Activated T-helper 2 cell treated with anti-CD3 and anti-CD28 coated beads, Interferon-gamma antibody, Interleukin-2, Interleukin-4, amounts not matched to agents 10 μg/mL and 5 μg/mL and 100 μg/mL, durations not matched to agents 14 hours and 24 hours and 36 hours (primary cell): ENCODE data around the gene RNF157. TPM values are rescaled to one million over a fixed set of nuclear protein-coding genes. Genes with fewer than 3 reads are reported as not detected.
"Not testable (repeated sequence)": the region's sequence is repeated elsewhere in the genome, so short reads cannot be mapped to it uniquely, and the experiment has no call there.

Experiments
- DNase-seq: peaks from one replicate; pipeline ENCODE4 v3.0.0; 2021; ENCODE audit warnings: low spot score
- H3K27ac Mint-ChIP-seq: one replicate; pipeline ENCODE4 v1.8.0; 2021; ENCODE audit warnings: mixed read lengths
- H3K27me3 Mint-ChIP-seq: one replicate; pipeline ENCODE4 v1.8.0; 2021; ENCODE audit warnings: low read depth, mixed read lengths
- H3K36me3 Mint-ChIP-seq: one replicate; pipeline ENCODE4 v1.8.0; 2021; ENCODE audit warnings: low read depth, mixed read lengths
- H3K4me1 Mint-ChIP-seq: one replicate; pipeline ENCODE4 v1.8.0; 2021; ENCODE audit warnings: low read depth, mixed read lengths
- H3K4me3 Mint-ChIP-seq: one replicate; pipeline ENCODE4 v1.8.0; 2021; ENCODE audit warnings: low read depth, mild to moderate bottlenecking, moderate library complexity, mixed read lengths
- H3K9me3 Mint-ChIP-seq: one replicate; pipeline ENCODE4 v1.8.0; 2021; ENCODE audit warnings: mixed read lengths
- intact Hi-C: fragments of 100-400 bp; cut with micrococcal nuclease; formaldehyde crosslinking; loops from one replicate; pipeline ENCODE4 v1.15.1; 2023
- total RNA-seq: library from RNA; stranded (reverse); gene quantifications from 2 replicates; pipeline ENCODE4 v1.2.3, GENCODE V29; 2022

Gene RNF157
- total RNA-seq, 1 donor from 2014 or later, result 34.3 TPM

DNA sequence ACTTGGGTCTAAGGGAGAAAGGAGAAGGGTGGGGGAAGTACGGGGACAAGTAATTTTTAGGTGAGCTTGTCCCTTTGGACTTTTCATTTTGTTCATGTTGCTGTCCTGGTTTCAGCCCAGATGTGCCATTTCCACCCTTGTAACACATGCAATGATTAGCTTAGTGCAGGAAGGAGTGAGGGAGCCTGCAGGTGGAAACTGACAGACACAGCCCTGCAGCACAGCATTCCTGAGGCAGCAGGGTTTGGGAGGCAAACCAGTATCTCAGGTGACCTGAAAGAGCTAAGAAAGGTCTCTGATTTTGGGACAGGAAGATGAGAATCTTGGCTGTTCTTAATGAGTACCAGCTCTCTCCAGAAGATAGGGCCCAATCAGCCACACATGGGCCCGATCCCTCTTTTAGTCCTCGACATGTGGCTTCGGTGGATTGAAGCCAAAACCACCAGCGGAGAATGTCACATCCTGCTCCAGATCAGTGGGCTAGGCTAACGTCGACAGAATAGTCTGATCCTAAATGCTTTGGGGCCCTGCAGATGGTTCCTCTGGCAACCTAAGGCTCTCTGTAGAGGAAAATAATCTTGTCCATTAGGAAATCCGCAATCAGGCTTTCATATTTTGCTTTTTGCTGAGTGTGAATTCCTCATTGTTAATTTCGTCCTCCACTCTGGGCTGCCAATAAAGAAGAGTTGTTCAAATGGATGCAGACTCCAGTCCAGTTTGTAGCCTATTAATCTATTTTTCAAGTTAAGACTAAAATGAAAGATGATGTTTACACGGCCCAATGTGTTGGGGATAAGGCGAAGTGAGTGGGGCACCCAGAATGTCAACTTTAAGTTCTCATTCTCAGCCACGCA lies 3.8 kb upstream of the RNF157 start:
- Mint-ChIP-seq H3K4me1 (peaks cover 63% of the 10 kb centered on the region), H3K27ac (no peak overlapping the region), H3K9me3 (no peaks in the 10 kb centered on the region), H3K27me3 (peaks cover 2% of the 10 kb centered on the region), H3K36me3 (no peaks in the 10 kb centered on the region), H3K4me3 (no peak overlapping the region)
- intact Hi-C loops, result no loop called here
- no peak for DNase-seq

DNA sequence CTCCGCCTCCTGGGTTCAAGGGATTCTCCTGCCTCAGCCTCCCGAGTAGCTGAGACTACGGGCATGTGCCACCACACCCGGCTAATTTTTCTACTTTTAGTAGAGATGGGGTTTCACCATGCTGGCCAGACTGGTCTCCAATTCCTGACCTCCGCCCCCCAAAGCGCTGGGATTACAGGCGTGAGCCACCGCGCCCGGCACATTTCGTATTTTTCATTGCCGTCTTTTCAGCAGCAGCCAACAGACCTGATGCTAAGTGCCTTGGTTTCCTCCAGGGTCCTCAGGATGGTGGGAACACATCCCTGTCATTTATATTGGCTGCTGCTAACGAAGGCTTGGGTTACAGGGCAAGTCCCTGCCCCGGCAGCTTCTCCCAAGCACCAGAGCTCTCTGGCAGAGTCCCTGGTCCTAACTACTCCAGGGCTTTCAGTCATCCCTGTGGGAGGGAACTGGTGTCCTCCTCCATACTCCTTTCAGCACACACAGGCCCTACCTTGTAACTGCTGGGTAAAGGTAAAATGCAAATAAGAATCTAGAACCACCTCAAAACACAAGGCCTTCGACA lies 1.5 kb upstream of the RNF157 start:
- intact Hi-C loops, result no loop called here
- H3K27me3 Mint-ChIP-seq, result peaks cover 2% of the 10 kb centered on the region
- H3K9me3 Mint-ChIP-seq, result no peaks in the 10 kb centered on the region
- peaks cover 62% of the 10 kb centered on the region for H3K4me1 Mint-ChIP-seq
- H3K27ac Mint-ChIP-seq, result peak overlapping the region; percentile 83
- peak overlapping the region; percentile 83 for H3K4me3 Mint-ChIP-seq
- no peak for DNase-seq
- H3K36me3 Mint-ChIP-seq, result peaks cover 15% of the 10 kb centered on the region

DNA sequence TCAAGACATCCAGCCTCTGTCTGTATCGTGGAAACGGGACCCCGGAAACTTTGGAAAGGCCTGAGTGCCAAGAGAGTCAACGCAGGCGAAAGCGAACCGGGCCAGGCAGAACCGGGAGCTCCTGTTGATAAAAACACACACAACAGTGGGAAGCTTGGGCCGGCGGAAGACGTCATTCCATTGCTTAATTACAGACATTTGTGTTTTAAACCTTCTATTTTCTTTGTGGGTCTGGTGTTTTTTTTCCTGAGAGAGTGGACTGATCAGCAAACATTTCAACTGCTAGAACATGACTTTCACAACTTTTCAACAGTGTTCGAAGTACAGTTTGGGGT lies 878 bp upstream of the RNF157 start:
- H3K9me3 Mint-ChIP-seq, result no peaks in the 10 kb centered on the region
- no peak for DNase-seq
- H3K27ac Mint-ChIP-seq, result peak overlapping the region; percentile 83
- H3K27me3 Mint-ChIP-seq, result peaks cover 2% of the 10 kb centered on the region
- peak overlapping the region; percentile 83 for H3K4me3 Mint-ChIP-seq
- intact Hi-C loops, result no loop called here
- H3K36me3 Mint-ChIP-seq, result peaks cover 18% of the 10 kb centered on the region
- peaks cover 56% of the 10 kb centered on the region for H3K4me1 Mint-ChIP-seq

DNA sequence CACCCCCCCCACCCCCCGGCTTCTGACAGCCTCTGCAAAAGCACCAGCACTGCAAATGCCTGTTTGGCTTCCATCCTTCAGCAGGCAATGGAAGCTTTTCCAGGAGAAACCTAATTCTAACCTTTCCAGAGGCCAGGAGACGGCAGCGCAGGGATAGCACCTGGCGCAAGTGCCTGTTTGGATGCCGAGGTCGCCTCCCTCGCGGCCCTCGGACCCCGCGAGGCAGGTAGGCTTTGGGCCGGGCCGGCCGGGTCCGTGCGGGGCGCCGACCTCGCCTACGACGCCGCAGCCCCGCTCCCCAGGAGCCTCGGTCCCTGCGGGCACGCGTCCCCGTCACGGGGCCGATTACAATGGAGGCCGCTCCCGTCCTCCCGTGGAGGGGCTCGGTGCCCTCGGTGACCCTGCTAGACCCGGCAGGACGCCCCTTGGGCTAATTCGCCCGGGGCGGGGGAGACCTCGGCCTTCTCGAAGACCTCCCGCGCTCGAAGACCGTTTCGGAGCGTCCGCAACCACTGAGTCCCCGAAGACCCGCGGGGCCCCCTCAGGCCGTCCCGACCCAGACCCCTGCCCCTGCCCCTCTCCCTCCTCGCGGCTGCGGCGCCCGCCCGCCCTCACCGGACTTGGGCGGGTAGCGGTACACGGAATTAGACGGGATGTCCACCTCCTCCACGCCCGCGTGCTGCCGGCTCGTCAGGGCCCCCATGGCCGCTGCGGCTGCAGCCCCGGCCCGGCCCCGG lies 587 bp downstream of the RNF157 start:
- Mint-ChIP-seq H3K27ac (peak overlapping the region; percentile 12), H3K36me3 (peaks cover 18% of the 10 kb centered on the region), H3K4me1 (peaks cover 47% of the 10 kb centered on the region), H3K27me3 (peaks cover 2% of the 10 kb centered on the region), H3K4me3 (peak overlapping the region; percentile 80), H3K9me3 (no peaks in the 10 kb centered on the region)
- intact Hi-C loops, result no loop called here
- no peak for DNase-seq

DNA sequence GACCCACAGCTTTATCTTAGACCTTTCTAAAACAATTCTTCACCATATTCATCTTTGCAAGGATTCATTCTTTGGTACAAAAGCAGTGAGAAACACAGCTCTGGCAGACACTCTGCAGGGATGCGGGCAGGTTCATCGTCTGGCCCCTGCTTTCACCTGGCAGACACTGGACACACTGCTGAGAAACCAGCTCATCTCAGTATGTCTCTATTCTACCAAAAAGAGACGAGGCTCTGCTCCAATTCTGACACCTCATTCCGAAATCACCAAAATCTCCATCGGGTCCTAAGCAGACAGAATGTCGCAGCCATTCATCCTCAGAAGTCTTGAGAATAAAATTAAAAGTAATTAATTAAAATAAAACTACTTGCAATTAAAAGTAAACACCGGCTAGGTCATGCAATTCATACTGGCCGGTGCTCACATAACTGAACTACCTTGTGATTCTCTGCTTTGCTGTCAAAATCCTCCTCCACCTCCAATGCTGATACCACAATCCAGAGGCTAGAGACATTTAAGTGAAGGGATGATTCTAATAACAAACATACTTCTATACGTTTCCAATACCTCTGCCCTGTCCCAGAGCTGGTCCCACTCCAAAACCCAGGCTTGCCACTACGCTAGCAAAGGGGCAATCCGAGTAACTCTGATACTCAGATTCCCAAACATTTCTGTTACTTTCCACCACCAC lies 1.3 kb downstream of the RNF157 start:
- intact Hi-C loops, result no loop called here
- H3K27ac Mint-ChIP-seq, result peak overlapping the region; percentile 66

DNA sequence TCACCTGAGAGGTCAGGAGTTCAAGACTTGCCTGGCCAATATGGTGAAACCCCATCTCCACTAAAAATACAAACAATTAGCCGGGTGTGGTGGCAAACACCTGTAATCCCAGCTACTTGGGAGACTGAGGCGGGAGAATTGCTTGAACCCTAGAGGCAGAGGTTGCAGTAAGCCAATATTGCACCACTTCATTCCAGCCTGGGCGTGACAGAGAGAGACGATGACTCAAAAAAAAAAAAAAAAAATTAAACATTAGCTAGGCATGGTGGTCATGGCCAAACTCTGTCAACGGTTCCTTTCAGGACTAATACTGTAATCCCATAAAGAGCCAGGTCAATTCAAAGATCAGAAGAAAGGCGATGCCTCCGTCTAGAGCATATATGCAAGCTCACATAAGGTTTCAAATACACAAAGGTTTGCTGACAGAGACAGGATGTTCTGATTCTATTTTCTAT lies 2.4 kb downstream of the RNF157 start:
- peaks cover 23% of the 10 kb centered on the region for H3K36me3 Mint-ChIP-seq
- H3K4me3 Mint-ChIP-seq, result peak overlapping the region; percentile 67
- H3K27ac Mint-ChIP-seq, result no peak overlapping the region
- intact Hi-C loops, result no loop called here
- no peaks in the 10 kb centered on the region for H3K9me3 Mint-ChIP-seq
- DNase-seq, result no peak
- H3K27me3 Mint-ChIP-seq, result peaks cover 2% of the 10 kb centered on the region
- peaks cover 44% of the 10 kb centered on the region for H3K4me1 Mint-ChIP-seq

More for the DNA sequence above, 1.3 kb downstream of the RNF157 start:
- H3K4me1 Mint-ChIP-seq, result peaks cover 49% of the 10 kb centered on the region
- H3K9me3 Mint-ChIP-seq, result no peaks in the 10 kb centered on the region
- peaks cover 2% of the 10 kb centered on the region for H3K27me3 Mint-ChIP-seq
- peaks cover 22% of the 10 kb centered on the region for H3K36me3 Mint-ChIP-seq
- DNase-seq, result no peak
- peak overlapping the region; percentile 80 for H3K4me3 Mint-ChIP-seq

DNA sequence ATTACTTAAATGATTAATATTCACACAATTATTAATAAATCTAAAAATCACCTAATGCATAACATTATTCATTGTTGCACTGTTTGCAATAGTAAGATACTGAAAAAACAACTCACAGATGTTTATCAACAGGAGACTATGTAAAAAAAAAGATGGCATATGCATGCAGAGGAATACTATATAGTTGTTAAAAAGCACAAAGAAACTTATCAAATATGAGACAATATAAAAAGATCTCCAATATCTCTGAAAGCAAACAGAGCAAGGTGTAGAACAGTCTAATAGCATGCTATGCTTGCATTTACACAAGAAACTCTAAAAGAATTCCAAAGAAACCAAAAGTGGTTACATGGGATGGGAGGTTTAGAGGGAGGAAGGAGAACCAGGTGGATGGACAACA lies 3.7 kb downstream of the RNF157 start:
- H3K36me3 Mint-ChIP-seq, result peaks cover 27% of the 10 kb centered on the region
- peaks cover 2% of the 10 kb centered on the region for H3K27me3 Mint-ChIP-seq
- intact Hi-C loops, result no loop called here
- no peak overlapping the region for H3K4me3 Mint-ChIP-seq
- H3K4me1 Mint-ChIP-seq, result peaks cover 39% of the 10 kb centered on the region
- no peak for DNase-seq
- no peak overlapping the region for H3K27ac Mint-ChIP-seq
- H3K9me3 Mint-ChIP-seq, result no peaks in the 10 kb centered on the region

DNA sequence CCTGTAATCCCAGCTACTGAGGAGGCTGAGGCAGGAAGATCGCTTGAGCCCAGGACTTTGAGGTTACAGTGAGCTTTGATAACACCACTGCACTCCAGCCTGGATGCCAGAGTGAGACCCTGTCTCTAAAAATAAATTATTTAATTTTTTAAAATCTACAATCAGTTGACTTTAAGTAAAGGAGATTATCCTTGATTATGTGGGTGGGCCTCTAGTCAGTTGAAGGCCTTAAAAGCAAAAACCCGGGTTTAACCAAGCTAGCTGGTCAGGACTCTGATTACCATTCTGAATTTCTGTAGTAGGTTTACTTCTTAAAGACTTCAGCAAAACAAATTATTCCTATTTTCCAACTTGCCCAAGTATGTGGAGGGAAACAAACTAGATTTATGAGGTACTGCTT lies 4.4 kb downstream of the RNF157 start:
- intact Hi-C loops, result no loop called here
- H3K27ac Mint-ChIP-seq, result no peak overlapping the region
- no peak overlapping the region for H3K4me3 Mint-ChIP-seq
- DNase-seq, result no peak
- H3K27me3 Mint-ChIP-seq, result no peaks in the 10 kb centered on the region
- peaks cover 28% of the 10 kb centered on the region for H3K36me3 Mint-ChIP-seq
- H3K4me1 Mint-ChIP-seq, result peaks cover 32% of the 10 kb centered on the region
- H3K9me3 Mint-ChIP-seq, result no peaks in the 10 kb centered on the region

DNA sequence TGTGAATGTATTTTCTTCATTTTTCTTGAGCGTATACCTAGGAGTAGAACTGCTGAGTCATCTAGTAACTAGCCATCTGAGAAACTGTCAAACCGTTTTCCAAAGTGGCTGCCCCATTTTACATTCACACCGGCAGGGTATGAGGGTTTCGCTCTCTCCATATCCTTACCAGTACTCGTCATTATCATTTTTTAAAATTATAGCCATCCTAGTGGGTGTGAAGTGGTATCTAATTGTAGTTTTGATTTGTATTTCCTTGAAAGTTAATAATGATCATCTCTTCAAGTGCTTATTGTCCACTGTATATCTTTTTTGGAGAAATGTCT lies 6.0 kb downstream of the RNF157 start:
- Mint-ChIP-seq H3K9me3 (no peaks in the 10 kb centered on the region), H3K27ac (no peak overlapping the region), H3K4me3 (no peak overlapping the region), H3K27me3 (no peaks in the 10 kb centered on the region), H3K36me3 (peaks cover 37% of the 10 kb centered on the region), H3K4me1 (peaks cover 34% of the 10 kb centered on the region)
- no peak for DNase-seq
- intact Hi-C loops, result loop anchor here (5.0 kb wide), 1 partner anchor 38 kb away; no protein-coding TSS in a partner anchor

DNA sequence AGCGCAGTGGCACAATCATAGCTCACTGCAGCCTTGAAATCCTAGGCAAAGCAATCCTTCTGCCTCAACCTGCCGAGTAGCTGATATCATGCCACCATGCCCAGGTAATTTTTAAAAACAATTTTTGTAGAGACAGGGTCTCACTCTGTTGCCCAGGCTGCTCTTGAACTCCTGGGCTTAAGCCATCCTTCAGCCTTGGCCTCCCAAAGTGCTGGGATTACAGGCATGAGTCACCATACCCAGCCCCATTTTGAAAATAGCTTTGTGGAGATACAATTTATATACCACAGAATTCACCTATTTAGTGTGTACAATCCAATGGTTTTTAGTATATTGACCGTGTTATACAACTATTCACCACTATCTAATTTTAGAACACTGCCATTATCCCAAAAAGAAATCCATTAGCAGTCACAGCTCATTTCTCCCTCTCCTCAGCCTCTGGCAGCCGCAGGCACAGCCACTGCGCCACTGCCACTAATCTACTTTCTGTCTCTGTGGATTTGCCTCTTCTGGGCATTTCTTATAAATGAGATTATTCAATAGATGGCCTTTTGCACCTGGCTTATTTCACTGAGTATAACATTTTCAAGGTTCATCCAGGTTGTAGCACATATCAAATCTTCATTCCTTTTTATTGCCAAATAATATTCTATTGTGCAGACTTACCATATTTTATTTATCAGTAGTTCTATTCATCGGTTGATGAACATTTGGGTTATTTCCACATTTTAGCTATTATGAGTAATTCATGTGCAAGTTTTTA lies 6.5 kb downstream of the RNF157 start:
- Mint-ChIP-seq H3K27ac (no peak overlapping the region), H3K36me3 (peaks cover 39% of the 10 kb centered on the region), H3K9me3 (no peaks in the 10 kb centered on the region), H3K4me1 (peaks cover 33% of the 10 kb centered on the region), H3K27me3 (no peaks in the 10 kb centered on the region), H3K4me3 (no peak overlapping the region)
- no peak for DNase-seq
- intact Hi-C loops, result loop anchor here (5.0 kb wide), 1 partner anchor 39 kb away; no protein-coding TSS in a partner anchor

DNA sequence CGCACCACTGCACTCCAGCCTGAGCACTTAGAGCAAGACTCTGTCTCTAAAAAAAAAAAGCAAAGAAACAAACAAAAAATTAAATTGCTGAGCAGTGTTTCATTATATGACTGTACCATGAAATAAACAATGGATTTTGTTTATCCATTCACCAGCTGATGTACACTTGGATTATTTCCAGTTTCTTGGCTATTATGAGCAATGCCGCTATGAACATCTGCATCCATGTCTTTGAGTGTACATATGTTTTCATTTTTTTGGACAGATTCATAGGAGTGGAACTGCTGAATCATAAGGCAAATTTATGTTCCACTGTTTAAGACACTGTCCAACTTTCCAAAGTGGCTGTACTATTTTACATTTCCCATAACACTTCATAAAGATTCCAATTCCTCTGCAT lies 8.0 kb downstream of the RNF157 start:
- H3K4me1 Mint-ChIP-seq, result peaks cover 28% of the 10 kb centered on the region
- no peak for DNase-seq
- H3K4me3 Mint-ChIP-seq, result no peak overlapping the region
- no peaks in the 10 kb centered on the region for H3K27me3 Mint-ChIP-seq
- intact Hi-C loops, result loop anchor here (5.0 kb wide), 1 partner anchor 40 kb away; no protein-coding TSS in a partner anchor
- H3K27ac Mint-ChIP-seq, result no peak overlapping the region
- no peaks in the 10 kb centered on the region for H3K9me3 Mint-ChIP-seq
- H3K36me3 Mint-ChIP-seq, result peaks cover 39% of the 10 kb centered on the region

DNA sequence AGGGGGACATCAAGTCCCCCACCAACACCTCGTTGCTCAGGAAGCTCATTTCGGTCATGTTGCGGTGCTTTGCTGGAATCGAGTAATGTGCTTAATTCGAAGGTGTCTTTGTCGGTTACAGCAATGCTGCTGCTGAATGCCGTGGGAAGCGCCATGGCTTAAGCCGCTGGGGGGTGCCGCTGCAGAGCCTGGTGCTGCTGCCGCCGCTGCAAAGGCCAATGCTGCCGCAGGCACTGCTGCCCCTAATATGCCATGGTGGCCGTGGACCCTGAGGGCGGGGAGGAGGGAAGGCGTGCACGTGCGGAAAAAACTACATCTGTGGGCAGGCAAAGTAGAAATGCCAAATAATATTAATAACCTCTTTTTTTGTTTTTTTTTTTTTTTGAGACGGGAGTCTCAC lies 13.5 kb downstream of the RNF157 start:
- Mint-ChIP-seq H3K4me1 (peaks cover 16% of the 10 kb centered on the region), H3K36me3 (peaks cover 34% of the 10 kb centered on the region)
- H3K27me3 Mint-ChIP-seq, H3K9me3 Mint-ChIP-seq, H3K4me3 Mint-ChIP-seq, intact Hi-C loops, H3K27ac Mint-ChIP-seq, DNase-seq: not testable (repeated sequence)
